ENCODE data around the gene DOK6. TPM values are rescaled to one million over a fixed set of nuclear protein-coding genes. Genes with fewer than 3 reads are reported as not detected.
"Not testable (repeated sequence)": the region's sequence is repeated elsewhere in the genome, so short reads cannot be mapped to it uniquely, and the experiment has no call there.

DOK6 gene
- 5.5 and 6.7 TPM in 2 replicates for total RNA-seq (2014; rRNA removed; shearing (Covaris generic))
- 0.87 and 2.9 TPM in 2 replicates for polyA plus RNA-seq (2014; cell fraction: nucleus; rRNA removed)

DNA sequence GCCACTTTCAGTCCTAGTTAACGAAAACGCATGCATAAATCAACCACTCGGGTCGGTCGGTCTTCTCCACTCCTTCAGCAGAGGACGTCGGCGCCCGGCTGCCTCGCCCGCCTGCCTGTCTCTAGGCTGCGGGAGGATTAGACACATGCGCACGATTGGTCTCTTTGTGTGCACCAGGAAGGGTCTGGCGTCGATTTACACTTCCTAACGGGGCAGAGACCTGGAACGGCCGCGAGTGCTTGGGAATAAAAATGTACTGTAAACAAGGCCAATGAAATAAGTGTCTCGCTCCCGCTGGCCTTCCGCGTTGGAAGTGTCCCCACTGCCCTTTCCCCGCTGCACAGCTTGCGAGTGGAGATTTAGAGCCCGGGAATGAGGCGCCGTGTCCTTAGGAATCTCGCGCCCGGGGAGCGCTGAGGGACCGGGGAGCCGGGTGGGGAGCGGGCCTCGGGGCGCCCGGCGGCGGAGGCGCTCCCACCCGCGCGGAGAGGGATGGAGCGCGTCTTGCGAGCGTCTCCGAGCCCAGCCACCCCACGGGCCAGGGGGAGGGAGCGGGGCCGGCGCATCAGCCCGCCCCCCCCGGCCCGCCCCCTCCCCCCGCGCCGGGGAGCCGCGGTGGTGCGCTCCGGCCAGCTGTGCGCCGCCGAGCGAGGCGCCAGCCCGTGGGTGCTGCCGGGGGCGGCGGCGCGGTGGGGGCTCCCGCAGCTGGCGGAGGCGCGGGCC, at the start of gene DOK6:
DOK6 (plus strand) TSS at position 636 of the 723 bp plus-strand sequence.
- DNase-seq (ENCODE audit: extremely low read depth, low read depth): peak; percentile 65

DNA sequence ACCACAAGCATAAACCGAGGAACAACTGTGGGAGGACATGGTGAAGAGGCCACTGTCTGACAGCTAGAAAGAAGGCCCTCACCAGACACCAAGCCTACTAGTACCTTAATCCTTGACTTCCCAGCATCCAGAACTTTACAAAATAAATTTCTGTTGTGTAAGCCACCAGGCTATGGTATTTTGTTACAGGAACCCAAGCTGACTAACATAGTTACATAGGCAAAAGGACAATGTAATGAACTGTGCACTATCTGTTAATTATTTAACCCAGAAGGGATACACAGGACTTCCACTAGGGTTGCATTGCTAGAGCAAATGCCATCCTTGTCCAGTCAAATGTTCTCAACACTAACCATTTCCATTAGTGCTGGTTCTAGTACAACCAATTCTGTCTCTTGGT, 47.7 kb upstream of the DOK6 start:
- no peak for DNase-seq (ENCODE audit: extremely low read depth, low read depth)

DNA sequence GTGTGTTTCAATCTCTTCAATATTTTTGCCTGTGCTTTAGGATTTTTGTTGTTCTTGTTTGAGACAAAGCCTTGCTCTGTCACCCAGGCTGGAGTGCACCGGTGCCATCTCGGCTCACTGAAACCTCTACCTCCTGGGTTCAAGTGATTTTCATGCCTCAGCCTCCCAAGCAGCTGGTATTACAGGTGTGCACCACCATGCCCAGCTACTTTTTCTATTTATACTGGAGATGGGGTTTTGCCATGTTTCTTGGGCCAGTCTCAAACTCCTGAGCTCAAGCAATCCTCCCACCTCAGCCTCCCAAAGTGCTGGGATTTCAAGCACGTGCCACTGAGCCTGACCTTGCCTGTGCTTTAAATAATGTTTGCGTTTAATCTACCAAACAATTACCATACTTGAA, 43.1 kb upstream of the DOK6 start:
- DNase-seq (ENCODE audit: extremely low read depth, low read depth): no peak

DNA sequence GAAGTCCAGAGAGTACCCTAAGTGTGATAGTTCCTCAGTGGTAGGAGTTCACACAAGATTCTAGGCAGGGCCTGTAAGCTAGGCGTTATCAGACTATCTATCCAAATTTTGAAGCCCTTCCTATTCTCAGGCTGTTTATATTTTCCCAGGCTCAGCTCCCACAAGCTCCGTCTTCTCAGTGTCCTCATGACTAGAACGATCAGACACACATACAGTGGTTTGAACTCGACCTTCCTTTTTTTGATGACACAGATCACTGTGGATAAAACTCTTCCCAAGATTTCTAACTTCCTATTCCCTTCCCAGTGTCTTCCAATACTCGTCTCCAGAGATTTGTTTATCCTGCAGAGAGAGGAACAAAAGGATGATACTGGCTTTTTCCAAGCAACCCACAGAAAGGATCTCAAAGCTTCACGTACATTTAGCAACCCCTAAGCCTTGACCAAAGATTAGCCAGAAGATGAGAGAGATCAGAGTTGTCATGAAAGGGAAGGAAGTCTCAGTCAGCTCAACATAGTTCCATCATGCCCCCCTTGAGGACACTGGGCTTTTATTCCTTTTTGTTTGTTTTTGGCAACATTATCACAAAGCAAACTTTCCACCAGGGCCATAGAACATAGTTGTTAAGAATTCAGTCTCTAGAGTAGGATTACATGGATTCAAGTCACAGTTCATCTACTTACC, 42.3 kb upstream of the DOK6 start:
- no peak for DNase-seq (ENCODE audit: extremely low read depth, low read depth)

DNA sequence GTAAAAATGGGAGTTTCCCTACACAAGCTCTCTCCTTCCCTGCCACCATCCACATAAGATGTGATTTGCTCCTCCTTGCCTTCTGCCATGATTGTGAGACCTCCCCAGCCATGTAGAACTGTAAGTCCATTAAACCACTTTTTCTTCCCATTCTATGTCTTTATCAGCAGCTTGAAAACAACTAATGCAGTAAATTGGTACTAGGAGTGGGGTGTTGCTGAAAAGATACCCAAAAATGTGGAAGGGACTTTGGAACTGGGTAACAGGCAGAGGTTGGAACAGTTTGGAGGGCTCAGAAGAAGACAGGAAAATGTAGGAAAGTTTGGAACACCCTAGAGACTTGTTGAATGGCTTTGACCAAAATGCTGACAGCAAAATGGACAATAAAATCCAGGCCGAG, 40.9 kb upstream of the DOK6 start:
- not testable (repeated sequence) for DNase-seq (ENCODE audit: extremely low read depth, low read depth)

DNA sequence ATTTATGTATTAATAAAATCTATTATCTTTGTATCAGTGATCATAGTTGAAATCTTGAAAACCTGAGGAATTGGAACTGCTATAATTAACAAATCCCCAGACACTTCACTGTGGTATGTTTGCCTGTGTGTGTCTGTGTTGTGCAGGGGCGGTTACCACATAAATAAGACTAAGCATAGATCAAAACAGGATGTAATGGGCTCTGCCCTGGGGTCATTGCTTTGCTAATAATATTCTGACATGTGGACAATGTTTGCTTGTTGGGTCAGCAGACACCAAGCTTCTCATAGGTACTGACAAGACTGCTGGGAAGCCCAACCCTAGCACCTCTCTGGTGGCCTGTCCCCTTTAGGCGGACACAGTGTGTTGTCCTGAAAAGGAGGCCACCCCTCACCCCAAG, 35.8 kb upstream of the DOK6 start:
- no peak for DNase-seq (ENCODE audit: extremely low read depth, low read depth)

DNA sequence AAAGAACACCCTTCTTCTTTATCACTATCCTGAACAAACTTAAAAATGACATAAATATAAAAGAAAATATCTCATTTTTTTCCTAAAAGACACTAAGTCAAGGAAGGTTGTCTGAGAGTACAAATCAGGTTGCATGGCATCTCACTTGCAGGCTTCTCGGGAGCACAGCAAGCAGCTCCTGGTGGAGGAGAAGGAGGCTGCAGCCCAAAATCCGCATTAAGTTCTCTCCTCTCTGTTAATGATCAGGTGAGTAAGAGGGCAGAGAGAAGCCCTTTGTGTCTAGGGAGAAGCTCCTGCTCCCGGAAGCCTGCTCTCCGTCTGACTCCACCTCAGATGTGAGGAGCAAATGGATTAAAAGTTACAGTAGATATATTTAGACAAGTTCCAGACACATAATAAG, 35.0 kb upstream of the DOK6 start:
- DNase-seq (ENCODE audit: extremely low read depth, low read depth): no peak

DNA sequence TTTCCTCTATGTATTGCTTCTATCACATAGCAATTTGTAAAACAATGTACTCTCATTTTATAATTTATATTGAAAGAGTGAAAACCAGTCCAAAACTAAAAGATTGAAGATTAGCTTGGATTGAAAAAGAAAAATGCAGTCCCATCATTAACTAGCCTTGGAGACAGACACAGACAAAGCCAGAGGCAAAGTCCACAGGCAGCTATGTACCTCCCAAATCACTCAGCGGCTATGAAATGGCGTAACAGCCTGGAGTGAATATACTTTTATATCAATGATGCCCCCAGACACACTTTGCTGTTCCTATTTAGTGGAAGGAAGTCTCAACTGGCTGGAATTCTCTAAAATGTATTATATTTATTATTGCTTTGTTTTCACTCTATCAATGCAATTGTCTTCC, 33.6 kb upstream of the DOK6 start:
- no peak for DNase-seq (ENCODE audit: extremely low read depth, low read depth)

DNA sequence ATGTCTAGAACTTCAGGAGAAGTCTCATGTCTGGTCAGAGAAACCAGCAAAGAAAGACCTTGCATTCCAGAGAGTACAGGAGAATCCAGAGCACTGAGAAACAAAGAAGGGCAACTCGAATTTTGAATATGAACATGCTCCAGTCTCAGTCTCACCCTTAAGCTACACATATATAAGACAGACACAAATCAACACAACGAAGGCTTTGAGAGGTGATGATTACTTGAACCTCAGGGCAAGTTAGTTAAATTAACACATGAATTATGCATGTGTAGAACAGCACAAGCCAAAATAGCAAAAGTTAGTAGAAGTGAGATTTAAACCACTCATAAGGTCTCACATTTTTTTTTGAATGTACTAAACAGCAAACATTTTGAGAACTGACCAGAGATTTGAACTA, 29.0 kb upstream of the DOK6 start:
- DNase-seq (ENCODE audit: extremely low read depth, low read depth): no peak

DNA sequence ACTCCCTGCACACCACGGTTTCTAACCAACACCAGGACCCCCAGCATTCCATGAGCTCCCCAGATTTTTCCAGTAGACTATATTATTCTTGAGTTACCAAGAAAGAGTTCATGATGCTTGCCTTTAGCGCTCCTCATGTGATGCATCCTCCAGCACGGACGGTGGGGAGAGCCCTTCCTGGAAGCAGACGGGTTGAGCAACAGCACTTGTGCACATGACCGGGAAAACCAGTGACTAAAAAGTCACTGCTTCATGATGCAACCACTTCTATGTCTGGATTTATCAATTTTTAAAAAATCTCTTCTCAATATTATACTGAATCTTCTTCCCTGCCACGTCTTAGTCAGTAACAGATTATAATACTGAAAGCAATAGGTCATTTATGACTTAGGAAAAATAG, 20.4 kb upstream of the DOK6 start:
- no peak for DNase-seq (ENCODE audit: extremely low read depth, low read depth)

DNA sequence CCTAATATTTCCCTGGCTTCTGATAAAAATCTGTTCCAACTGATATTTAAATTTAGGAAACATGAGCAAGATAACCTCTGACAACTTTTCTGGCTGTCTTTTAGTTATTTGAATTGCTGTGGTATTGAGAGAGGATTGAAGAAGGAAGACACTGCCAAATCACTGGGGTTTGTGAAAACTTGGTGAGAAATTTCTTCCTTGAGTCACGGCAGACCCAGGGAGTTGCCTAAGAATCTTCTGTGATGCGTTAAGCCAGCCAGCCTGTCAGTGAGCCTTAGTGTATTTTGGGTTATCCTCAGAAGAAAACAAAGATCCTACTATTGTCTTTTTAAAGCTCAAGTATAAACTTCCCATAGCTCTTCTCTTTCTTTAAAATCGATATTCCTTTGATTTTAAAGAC, 17.5 kb upstream of the DOK6 start:
- DNase-seq (ENCODE audit: extremely low read depth, low read depth): no peak

DNA sequence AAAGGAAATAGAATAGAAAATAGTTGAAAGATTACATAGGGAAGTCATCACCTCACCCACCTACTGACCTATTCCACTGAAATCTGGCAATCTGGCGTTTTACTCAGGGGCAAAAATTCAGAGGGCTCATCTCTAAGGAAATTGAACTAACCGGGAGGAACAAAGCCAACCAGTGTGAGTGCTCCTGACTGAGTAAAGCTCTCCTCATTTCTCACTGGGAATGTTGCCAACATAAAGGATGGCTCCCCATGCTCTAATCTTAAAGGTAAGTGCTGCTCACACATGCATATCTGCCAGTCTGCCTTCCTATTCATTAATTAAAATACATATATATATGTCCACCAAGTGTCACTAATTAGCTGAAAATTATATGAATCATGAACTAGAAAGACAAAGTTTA, 13.5 kb upstream of the DOK6 start:
- DNase-seq (ENCODE audit: extremely low read depth, low read depth): no peak

DNA sequence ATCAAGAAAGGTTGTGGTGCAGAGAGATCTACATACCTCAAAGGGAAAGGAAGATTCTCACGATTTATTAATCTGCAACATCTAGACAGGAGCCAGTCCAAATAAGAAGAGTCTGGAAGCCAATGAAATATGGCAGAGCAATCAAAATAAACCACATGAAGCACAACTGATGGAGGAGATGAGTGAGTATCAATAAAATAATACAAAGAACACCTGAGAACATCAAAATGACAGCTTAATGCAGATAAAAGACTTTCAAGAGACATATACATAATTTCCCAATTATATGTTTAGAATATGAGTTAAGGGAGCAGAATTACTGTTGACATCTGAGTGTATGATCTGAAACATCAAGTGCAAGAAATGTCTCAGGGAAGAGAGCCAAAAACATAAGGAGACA, 12.5 kb upstream of the DOK6 start:
- no peak for DNase-seq (ENCODE audit: extremely low read depth, low read depth)

DNA sequence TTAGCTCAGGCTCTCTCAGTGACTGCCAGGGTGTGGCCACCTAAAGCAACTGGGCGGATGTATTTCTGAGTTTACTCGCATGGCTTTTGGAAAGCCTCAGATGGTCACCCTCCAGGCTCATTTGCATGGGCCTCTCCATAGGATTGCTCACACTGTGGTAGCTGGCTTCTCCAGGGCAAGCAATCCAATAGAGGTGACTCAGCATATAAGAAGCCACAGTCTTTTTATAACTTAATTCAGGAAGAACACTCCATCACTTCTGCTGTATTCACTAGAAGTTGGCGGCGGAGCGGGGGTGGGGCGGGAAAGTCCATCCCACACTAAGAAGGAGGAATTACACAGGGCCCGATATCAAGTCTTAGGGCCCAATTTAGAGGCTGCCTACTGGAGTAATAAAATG, 3.6 kb upstream of the DOK6 start:
- no peak for DNase-seq (ENCODE audit: extremely low read depth, low read depth)

DNA sequence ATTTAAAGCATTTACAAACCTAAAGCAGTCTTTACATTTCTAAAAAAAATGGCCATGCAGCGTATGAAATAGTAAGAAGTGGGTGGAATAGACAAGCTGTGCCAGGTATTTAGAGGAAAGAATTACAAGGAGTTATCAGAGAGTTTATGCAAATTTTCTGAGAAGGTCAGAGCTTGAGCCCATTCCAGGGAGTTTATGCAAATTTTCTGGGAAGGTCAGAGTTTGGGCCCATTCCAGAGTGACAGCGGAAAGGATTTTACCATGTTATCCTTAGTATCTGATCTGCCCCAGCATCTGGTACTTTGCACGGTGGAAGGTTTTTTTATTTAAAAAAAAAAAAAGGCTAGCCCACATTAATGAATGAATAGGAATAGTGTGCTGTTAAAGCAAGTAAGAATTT, 1.4 kb upstream of the DOK6 start:
- DNase-seq (ENCODE audit: extremely low read depth, low read depth): no peak

DNA sequence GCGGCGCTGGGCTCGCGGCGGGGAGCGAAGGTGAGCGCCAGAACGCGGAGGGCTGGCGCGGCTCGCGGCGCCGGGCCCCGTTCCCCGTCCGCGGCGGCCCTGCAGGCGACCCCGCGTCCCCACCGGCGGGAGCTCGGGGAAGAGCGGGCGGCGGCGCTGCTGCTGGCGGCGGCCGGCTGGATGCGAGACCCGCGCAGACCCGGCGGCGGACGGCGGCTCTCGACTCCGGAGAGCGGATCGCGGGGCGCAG, 213 bp downstream of the DOK6 start:
- no peak for DNase-seq (ENCODE audit: extremely low read depth, low read depth)

DNA sequence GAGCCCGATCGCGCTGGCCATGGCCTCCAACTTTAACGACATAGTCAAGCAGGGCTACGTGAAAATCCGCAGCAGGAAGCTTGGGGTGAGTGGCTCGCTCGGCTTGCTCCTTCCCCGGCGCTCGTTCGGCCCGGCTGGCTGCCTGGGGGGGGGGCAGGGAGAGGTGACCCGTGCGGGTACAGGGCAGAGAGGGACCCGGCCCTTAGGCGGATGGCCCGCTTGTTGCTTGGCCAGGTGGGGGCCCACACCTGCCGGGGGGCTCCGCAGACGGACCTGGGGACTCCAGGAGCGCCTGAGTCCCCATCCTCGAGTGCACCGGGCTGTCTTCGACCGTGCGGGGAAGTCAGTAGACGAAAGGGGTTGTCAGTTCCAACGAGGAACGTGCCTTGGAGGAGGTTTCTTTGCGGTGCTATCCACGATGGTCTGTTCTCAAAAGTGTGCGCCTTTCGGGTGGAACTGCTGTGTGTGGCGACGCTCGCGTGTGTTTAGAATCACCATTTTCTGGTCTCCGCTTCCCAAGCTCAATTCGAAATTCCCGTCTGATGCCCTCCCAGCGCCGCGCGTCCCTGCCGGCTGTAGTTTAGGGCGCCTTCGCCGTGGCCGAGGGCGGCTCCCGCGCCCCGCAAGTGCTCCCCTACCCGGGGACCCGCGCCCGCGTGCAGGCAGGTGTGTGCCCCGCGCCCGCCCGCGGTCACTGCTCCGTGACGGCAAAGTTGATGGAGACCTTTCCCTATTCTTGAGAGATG, 711 bp downstream of the DOK6 start:
- no peak for DNase-seq (ENCODE audit: extremely low read depth, low read depth)

DNA sequence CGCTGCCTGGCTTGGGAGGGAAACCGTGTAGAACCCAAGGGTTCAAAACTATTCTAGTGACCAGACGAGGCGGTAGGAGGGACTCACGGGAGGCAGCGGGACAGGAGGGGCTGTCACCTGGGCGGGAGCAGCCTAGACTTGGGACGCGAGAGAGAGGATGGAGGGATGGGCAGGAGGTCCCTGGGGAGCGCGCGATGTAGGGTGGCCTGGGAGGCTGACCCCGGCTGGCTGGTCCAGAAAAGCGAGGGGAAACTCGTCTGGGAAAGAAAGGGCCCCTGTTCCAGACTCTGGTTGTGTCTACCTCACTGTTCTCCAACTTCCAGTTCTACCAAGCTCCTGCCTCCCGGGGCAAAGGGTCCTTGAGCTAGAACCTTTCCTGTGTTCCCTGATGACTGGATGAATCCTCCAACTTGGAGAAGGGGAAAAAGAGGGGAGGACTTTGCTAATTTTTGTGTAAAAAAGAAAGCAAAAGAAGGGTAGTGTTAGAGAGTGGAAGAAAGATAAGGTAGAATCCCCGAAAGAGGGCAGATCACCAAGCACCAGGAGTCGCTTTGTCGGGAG, 1.4 kb downstream of the DOK6 start:
- no peak for DNase-seq (ENCODE audit: extremely low read depth, low read depth)

DNA sequence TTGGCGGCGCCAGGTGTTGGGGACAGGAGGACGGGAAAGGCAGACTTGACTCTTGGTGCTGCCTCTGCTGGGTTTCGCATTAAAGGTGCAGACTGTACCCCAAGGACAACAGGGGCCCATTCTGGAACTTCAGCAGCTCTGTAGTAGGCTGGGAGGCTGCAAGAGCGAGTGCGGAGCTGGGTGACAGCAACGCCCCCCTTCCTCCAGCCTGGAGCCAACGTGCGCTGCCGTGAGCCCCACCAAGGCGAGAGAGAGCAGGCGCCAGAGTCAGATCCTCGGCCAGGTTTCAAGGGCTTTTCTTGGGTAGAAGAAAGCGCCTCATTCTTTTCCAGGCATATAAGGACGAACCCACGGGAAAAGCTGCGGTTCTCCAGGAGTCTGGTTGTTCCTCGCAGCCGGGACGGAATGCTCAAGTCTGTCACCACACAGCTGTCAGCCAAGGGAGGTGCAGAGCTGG, 1.9 kb downstream of the DOK6 start:
- DNase-seq (ENCODE audit: extremely low read depth, low read depth): no peak

DNA sequence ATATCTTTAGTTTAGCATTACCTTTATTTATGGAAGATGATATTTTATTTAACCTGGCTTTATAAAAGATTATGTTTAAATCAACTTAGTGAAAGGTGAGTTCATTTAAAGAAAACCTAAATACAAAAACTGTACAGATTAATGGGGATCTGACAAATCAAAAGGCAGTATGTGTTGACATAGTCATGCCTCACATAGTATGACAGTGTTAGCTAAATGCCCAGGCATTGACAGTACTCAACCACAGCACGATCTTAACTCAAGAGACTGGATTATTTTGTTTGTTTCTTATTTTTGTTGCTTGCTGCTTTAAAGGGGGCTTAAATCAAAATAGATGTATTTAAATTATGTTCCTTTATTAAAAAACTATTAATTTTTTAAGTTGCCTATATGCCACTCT, 7.8 kb downstream of the DOK6 start:
- no peak for DNase-seq (ENCODE audit: extremely low read depth, low read depth)

DNA sequence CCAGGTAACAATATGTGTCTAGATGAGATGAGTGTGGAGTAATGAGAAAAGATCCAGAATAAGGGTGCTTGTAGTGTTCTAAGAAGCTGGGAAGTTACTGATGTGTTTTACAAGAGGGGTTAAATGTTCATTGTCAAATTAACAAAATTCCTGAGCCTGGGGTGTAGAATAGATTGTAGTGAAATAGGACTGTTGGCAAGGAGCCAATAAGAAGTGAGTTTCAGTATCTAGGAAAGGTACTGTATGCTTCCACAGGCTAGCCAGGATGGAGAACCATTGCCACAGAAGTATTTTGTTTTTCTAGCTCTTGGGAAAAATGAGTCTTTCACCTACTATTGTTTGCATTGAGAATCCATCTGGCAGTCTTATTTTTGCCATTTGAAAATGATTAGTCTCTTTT, 10.5 kb downstream of the DOK6 start:
- no peak for DNase-seq (ENCODE audit: extremely low read depth, low read depth)

DNA sequence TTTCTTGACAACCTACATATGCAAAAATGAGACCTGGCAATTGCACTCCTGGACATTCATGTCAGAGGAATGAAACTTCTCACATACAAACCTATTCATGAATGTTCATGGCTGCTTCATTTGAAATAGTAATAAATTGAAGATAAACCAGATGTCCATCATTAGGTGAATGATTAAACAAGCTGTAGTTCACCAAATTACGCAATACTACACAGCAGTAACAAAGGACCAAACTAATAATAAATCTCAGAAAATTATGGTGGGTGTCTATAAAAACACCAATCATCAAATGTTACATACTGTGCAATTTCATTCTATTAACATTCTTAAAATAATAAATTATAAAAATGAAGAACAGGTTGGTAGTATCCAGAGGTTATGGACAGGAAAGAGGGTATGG, 13.5 kb downstream of the DOK6 start:
- DNase-seq (ENCODE audit: extremely low read depth, low read depth): no peak

Measured in NCI-H460 (cell line).